Endothelial cell of umbilical vein (primary cell): ENCODE measurements around the gene SUPT5H. TPM values are rescaled to one million over a fixed set of nuclear protein-coding genes. Genes with fewer than 3 reads are reported as not detected.
A peak's percentile ranks its signal among the peaks of the same experiment; 100 is the strongest.

Experiments used
- BruUV-seq: library from RNA; stranded (reverse); fragments of 400-500 nt; replicated peaks from 2 replicates; lab custom pipeline; 2021; lab: Mats Ljungman, UMichigan
- CTCF ChIA-PET: fragments of 300-600, 350-600 bp; sonication (Branson Sonifier 250); formaldehyde crosslinking; loops from one replicate; lab custom pipeline; 2021; ENCODE audit warnings: antibody characterized with exemption, inconsistent platforms; lab: Charles Lee
- POLR2A ChIA-PET: fragments of 300-600, 350-600 bp; sonication (Branson Sonifier 250); formaldehyde crosslinking; loops from one replicate; lab custom pipeline; 2021; ENCODE audit warnings: antibody characterized with exemption, inconsistent platforms; lab: Charles Lee
- DNase-seq: peaks from one replicate; pipeline ENCODE4 v3.0.0-alpha.2; 2011; ENCODE audit warnings: low read depth, low spot score
- FAIRE-seq: peaks from 2 replicates; lab custom pipeline; 2011; peaks lifted over from hg19 to GRCh38; lab: Jason Lieb, UNC
- H2AFZ ChIP-seq: 2 replicates; pipeline ENCODE4 v1.6.0; 2012; ENCODE audit warnings: low read depth, low read length, control low read depth, inconsistent platforms
- H3K27ac ChIP-seq: 2 replicates; pipeline ENCODE4 v1.5.1; 2011; ENCODE audit warnings: low read depth, mild to moderate bottlenecking, control low read depth, low read length, moderate library complexity; ENCODE audit not compliant: insufficient read depth
- H3K27me3 ChIP-seq, 2 experiments: 2 replicates each; pipeline versions ENCODE4 v1.6.0 to v1.6.1; 2011; ENCODE audit warnings: low read length in 2 of 2, mixed read lengths in 1 of 2; ENCODE audit not compliant: control insufficient read depth in 2 of 2, insufficient read depth in 2 of 2
- H3K36me3 ChIP-seq, 2 experiments: 2 replicates in 1 of 2; 3 replicates in 1 of 2; pipeline ENCODE4 v1.5.1; 2011; ENCODE audit warnings: low read length in 2 of 2, mild to moderate bottlenecking in 1 of 2, moderate library complexity in 1 of 2; ENCODE audit not compliant: control insufficient read depth in 2 of 2, insufficient read depth in 2 of 2; ENCODE audit errors: extremely low read depth in 1 of 2
- H3K4me1 ChIP-seq: 3 replicates; pipeline ENCODE4 v1.5.1; 2011; ENCODE audit warnings: mild to moderate bottlenecking, low read length; ENCODE audit not compliant: control insufficient read depth, insufficient read depth; ENCODE audit errors: extremely low read depth
- H3K4me2 ChIP-seq: 2 replicates; pipeline ENCODE4 v1.6.1; 2011; ENCODE audit warnings: low read length, control low read depth, mixed read lengths; ENCODE audit not compliant: insufficient read depth
- H3K4me3 ChIP-seq, 3 experiments: fragments of 200-600 bp in 1 of 3; sonication (generic), shearing (Covaris generic) in 1 of 3; replicated peaks in 1 of 3; 2 replicates each; pipeline ENCODE4 v1.5.1; 2011 to 2016; ENCODE audit warnings: control low read depth in 3 of 3, low read length in 3 of 3, mild to moderate bottlenecking in 2 of 3, inconsistent platforms in 1 of 3, low read depth in 1 of 3, moderate library complexity in 1 of 3; ENCODE audit not compliant: insufficient read depth in 1 of 3
- H3K79me2 ChIP-seq: 2 replicates; pipeline ENCODE4 v1.6.0; 2012; ENCODE audit warnings: low read length, inconsistent platforms; ENCODE audit not compliant: control insufficient read depth, insufficient read depth
- H3K9ac ChIP-seq: replicated peaks from 2 replicates; pipeline ENCODE3; 2011; ENCODE audit warnings: low read length, control low read depth; ENCODE audit not compliant: insufficient read depth; ENCODE audit errors: extremely low read depth
- H3K9me1 ChIP-seq: replicated peaks from 3 replicates; pipeline ENCODE4 v1.6.0; 2011; ENCODE audit warnings: mild to moderate bottlenecking, low read length; ENCODE audit not compliant: control insufficient read depth, insufficient read depth; ENCODE audit errors: extremely low read depth
- H3K9me3 ChIP-seq: replicated peaks from 2 replicates; pipeline ENCODE4 v1.5.1; 2012; ENCODE audit warnings: low read length, inconsistent platforms; ENCODE audit not compliant: control insufficient read depth, insufficient read depth
- H4K20me1 ChIP-seq: replicated peaks from 2 replicates; pipeline ENCODE3; 2011; ENCODE audit warnings: mild to moderate bottlenecking, low read length; ENCODE audit not compliant: control insufficient read depth, insufficient read depth; ENCODE audit errors: extremely low read depth
- EZH2 ChIP-seq: IDR thresholded peaks from 2 replicates; pipeline ENCODE4 v1.6.1; 2012; ENCODE audit warnings: borderline replicate concordance, low read depth, mild to moderate bottlenecking, moderate library complexity, low read length, inconsistent platforms; ENCODE audit not compliant: severe bottlenecking
- FOS ChIP-seq: IDR thresholded peaks from 2 replicates; pipeline ENCODE4 v1.6.1; 2011; ENCODE audit warnings: mild to moderate bottlenecking, low read length, moderate library complexity, borderline replicate concordance; ENCODE audit not compliant: insufficient read depth
- GATA2 ChIP-seq: IDR thresholded peaks from 2 replicates; pipeline ENCODE4 v1.7.0; 2011; ENCODE audit warnings: low read depth, mild to moderate bottlenecking, moderate library complexity, mixed read lengths, low read length; ENCODE audit not compliant: insufficient read length, insufficient read depth
- JUN ChIP-seq: IDR thresholded peaks from 2 replicates; pipeline ENCODE4 v1.6.1; 2011; ENCODE audit warnings: borderline replicate concordance, low read depth; ENCODE audit not compliant: insufficient read length, insufficient read depth
- MAX ChIP-seq: IDR thresholded peaks from 2 replicates; pipeline ENCODE4 v1.6.1; 2011; ENCODE audit not compliant: insufficient read depth, insufficient read length
- MYC ChIP-seq: IDR thresholded peaks from one replicate; pipeline ENCODE4 v1.6.1; 2011; ENCODE audit warnings: mild to moderate bottlenecking, low read depth, low read length
- POLR2A ChIP-seq: IDR thresholded peaks from 2 replicates; pipeline ENCODE4 v1.6.1; 2012; ENCODE audit warnings: low read depth, mild to moderate bottlenecking, control low read depth, low read length
- POLR2AphosphoS5 ChIP-seq: IDR thresholded peaks from 2 replicates; pipeline ENCODE4 v1.6.1; 2012; ENCODE audit warnings: low read depth, mild to moderate bottlenecking, control low read depth, low read length, moderate library complexity; ENCODE audit not compliant: insufficient read depth
- dilution Hi-C: fragments of 300-500 bp; cut with MboI; formaldehyde crosslinking; loops from one replicate; pipeline ENCODE4 v1.15.0; 2019; ENCODE audit warnings: low sequenced_read_pairs; ENCODE audit not compliant: extremely low pct_ligation_motif_present
- intact Hi-C: fragments of 100-400 bp; cut with micrococcal nuclease; formaldehyde crosslinking; loops from one replicate; pipeline ENCODE4 v1.10.0; 2022
- polyA plus RNA-seq, 4 experiments: library from polyadenylated mRNA; depleted of rRNA in 3 of 4; stranded (reverse) in 3 of 4; unstranded in 1 of 4; fragments of >200 nt; gene quantifications; 2 replicates each; pipeline versions ENCODE4 v1.2.1 to v1.2.3, GENCODE V29; 2011 to 2012; ENCODE audit warnings: missing spikeins in 1 of 4
- total RNA-seq: library from RNA; stranded (reverse); gene quantifications from 2 replicates; pipeline ENCODE4 v1.2.3, GENCODE V29; 2021
- TF ChIP-seq, protein P1 (sequence below), 2 donors: IDR thresholded peaks; 1 replicate in 1 of 2; 2 replicates in 1 of 2; pipeline ENCODE4 v1.5.1; 2011; ENCODE audit warnings: low read length in 2 of 2, mild to moderate bottlenecking in 2 of 2, moderate library complexity in 2 of 2, control low read depth in 1 of 2, inconsistent platforms in 1 of 2, low read depth in 1 of 2; ENCODE audit not compliant: insufficient read depth in 1 of 2; ENCODE audit errors: extremely low read depth in 1 of 2

Gene SUPT5H
- total and polyA plus RNA-seq, 2 donors (not counting 3 experiments of a cell fraction or from before 2014, with no cell fraction given), result 87.6 to 120 TPM

GRCh38 chr19:39411832-39412099, 33.6 kb upstream of the SUPT5H start:
- Histone ChIP-seq H3K9ac (peak overlapping the region; percentile 42), H3K27ac (peak overlapping the region; percentile 51), H3K27me3 (no peaks in the 10 kb centered on the region), H3K36me3 (peaks cover 0 to 5% of the 10 kb centered on the region in 2 experiments), H2AFZ (no peak overlapping the region), H3K9me1 (no peaks in the 10 kb centered on the region), H3K79me2 (peaks cover 35% of the 10 kb centered on the region), H4K20me1 (no peaks in the 10 kb centered on the region), H3K4me2 (peak overlapping the region; percentile 53), H3K4me3 (peak overlapping the region in 2 of 3 experiments; percentile 9 to 12), H3K9me3 (no peaks in the 10 kb centered on the region), H3K4me1 (peaks cover 40% of the 10 kb centered on the region)
- dilution Hi-C loops, result no loop called here
- no peak for FAIRE-seq
- intact Hi-C loops, result loop anchor here (1.0 kb wide), 8 partner anchors 9 to 286 kb away; partner anchors contain the start of genes EID2B, PAK4 and SAMD4B
- TF ChIP-seq, protein P1, sequence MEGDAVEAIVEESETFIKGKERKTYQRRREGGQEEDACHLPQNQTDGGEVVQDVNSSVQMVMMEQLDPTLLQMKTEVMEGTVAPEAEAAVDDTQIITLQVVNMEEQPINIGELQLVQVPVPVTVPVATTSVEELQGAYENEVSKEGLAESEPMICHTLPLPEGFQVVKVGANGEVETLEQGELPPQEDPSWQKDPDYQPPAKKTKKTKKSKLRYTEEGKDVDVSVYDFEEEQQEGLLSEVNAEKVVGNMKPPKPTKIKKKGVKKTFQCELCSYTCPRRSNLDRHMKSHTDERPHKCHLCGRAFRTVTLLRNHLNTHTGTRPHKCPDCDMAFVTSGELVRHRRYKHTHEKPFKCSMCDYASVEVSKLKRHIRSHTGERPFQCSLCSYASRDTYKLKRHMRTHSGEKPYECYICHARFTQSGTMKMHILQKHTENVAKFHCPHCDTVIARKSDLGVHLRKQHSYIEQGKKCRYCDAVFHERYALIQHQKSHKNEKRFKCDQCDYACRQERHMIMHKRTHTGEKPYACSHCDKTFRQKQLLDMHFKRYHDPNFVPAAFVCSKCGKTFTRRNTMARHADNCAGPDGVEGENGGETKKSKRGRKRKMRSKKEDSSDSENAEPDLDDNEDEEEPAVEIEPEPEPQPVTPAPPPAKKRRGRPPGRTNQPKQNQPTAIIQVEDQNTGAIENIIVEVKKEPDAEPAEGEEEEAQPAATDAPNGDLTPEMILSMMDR (IDR thresholded peaks at IDR 0.05; ENCODE audit: extremely low read depth in 1 of 2, insufficient read depth in 1 of 2, low read depth in 1 of 2, low read length in 2 of 2), result peak; percentile 75 to 90
- TF ChIP-seq MYC, result no peak
- POLR2A ChIA-PET, result interaction anchor here (1.0 to 1.9 kb wide), 4 partner anchors 11 to 24 kb away, joined by 3 to 15 read pairs (median 6); partner anchors contain the start of genes MED29, PAF1 and RPS16
- BruUV-seq, result TSS peak; percentile 3
- CTCF ChIA-PET, result interaction anchor here (0.7 to 2.3 kb wide), 13 partner anchors 8 to 360 kb away, joined by 3 to 147 read pairs (median 5); partner anchors contain the start of genes MED29, PAF1, RPS16 and SAMD4B
- DNase-seq, result peak; percentile 93

DNA sequence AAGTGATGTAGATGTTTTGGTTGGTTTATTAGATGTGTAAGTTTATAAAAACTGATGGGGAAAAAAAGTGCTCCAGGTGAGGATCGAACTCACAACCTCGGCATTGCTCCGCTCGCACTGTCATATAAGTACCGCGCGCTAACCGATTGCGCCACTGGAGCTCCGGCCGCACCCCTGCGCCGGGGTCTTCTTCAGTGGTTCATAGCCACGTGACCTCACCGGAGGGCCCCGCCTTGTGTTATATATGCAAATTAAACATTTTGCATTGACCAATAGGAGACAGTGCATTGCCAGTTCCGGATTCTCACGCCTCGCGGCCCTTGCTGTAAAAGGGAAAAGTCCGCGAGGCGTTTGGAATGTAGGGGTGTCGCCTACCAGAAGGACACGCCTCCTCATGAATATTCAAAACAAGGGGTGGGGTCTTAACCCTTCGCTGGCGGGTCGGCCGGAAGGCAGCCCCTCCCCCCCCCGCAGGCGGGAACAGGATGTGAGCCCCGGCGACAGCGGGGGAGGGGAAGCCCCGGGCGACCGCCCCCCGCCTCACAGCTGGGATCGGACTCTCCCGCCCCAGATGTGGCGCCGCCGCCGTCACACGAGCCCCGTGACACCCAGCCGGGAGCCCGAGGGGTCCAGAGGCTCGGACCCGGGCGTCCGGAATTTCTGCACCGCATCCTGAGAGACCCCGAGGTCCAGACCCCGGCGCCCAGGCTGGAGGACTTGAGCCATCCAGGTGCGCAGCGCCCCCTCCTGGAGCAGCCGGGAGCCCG, 33.1 kb upstream of the SUPT5H start, which contains the start of gene PLEKHG2:
Gene PLEKHG2, plus strand, starts transcription at position 570 of the 767 bp plus-strand sequence. CDS start 1,418 bp downstream, outside the sequence.
- ChIA-PET CTCF (interaction anchor here (0.7 to 2.3 kb wide), 10 partner anchors 11 to 361 kb away, joined by 3 to 147 read pairs (median 5); partner anchors contain the start of genes MED29, PAF1 and RPS16), POLR2A (interaction anchor here (1.0 to 1.9 kb wide), 4 partner anchors 12 to 23 kb away, joined by 3 to 15 read pairs (median 6); partner anchors contain the start of genes MED29, PAF1 and RPS16)
- DNase-seq (peak; percentile 100), FAIRE-seq (peak; percentile 98)
- BruUV-seq, result no TSS peak
- no peaks in the 10 kb centered on the region for H4K20me1 ChIP-seq
- peak within 1 kb of the TSS; percentile 40 for H2AFZ ChIP-seq
- H3K27ac ChIP-seq, result peak within 1 kb of the TSS; percentile 87
- H3K27me3 ChIP-seq, result no peaks in the 10 kb centered on the region
- peak; percentile 65 for TF ChIP-seq POLR2A
- no peak for TF ChIP-seq JUN
- peak; percentile 10 for TF ChIP-seq GATA2
- TF ChIP-seq, protein P1 (IDR thresholded peaks at IDR 0.05; ENCODE audit: extremely low read depth in 1 of 2, insufficient read depth in 1 of 2, low read depth in 1 of 2, low read length in 2 of 2), result peak; percentile 88 to 91
- TF ChIP-seq FOS, result peak; percentile 11
- TF ChIP-seq MAX, result peak; percentile 56
- peak; percentile 91 for TF ChIP-seq POLR2AphosphoS5
- TF ChIP-seq MYC, result no peak
- no peak for TF ChIP-seq EZH2
- peaks cover 0 to 7% of the 10 kb centered on the region in 2 experiments for H3K36me3 ChIP-seq
- peak within 1 kb of the TSS; percentile 97 for H3K9ac ChIP-seq
- H3K79me2 ChIP-seq, result peaks cover 30% of the 10 kb centered on the region
- intact Hi-C loops (loop anchor here (1.0 kb wide), 7 partner anchors 10 to 287 kb away; partner anchors contain the start of genes EID2B, PAK4 and SAMD4B), dilution Hi-C loops (no loop called here)
- peaks cover 40% of the 10 kb centered on the region for H3K4me1 ChIP-seq
- H3K9me1 ChIP-seq, result no peaks in the 10 kb centered on the region
- peak within 1 kb of the TSS; percentile 69 for H3K4me2 ChIP-seq
- no peaks in the 10 kb centered on the region for H3K9me3 ChIP-seq
- H3K4me3 ChIP-seq, result peak within 1 kb of the TSS; percentile 74 to 94 (median 83)
